Middle frontal gyrus (tissue), 1 donor: ENCODE data around the gene CLIC4.
"Not testable (repeated sequence)": the region's sequence is repeated elsewhere in the genome, so short reads cannot be mapped to it uniquely, and the experiment has no call there.

ENCODE experiments used
- DNase-seq: peaks from one replicate; pipeline ENCODE4 v3.0.0-alpha.2; 2015; ENCODE audit warnings: low spot score; ENCODE audit errors: extremely low spot score

CLIC4 gene

DNA sequence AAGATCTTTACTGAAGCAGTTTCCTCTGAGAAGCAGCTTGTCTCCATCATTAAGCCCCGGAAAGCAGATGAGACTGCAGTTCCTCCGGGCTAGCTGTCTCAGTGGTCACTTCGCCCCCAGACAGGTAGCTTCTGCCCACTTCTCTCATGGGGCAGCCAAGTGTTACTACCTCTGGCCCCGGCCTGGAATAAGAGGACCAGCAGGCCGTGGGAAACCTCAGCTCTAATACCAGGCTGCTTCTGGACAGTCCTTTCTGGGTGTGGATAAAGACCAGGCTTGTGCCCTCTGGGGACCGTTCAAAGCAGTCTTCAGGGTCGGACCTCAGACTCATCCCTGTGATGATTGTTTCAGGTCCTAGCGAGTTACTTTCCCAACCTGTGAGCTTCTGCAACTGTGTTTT, 130.0 kb downstream of the CLIC4 start:
- DNase-seq, result no peak

DNA sequence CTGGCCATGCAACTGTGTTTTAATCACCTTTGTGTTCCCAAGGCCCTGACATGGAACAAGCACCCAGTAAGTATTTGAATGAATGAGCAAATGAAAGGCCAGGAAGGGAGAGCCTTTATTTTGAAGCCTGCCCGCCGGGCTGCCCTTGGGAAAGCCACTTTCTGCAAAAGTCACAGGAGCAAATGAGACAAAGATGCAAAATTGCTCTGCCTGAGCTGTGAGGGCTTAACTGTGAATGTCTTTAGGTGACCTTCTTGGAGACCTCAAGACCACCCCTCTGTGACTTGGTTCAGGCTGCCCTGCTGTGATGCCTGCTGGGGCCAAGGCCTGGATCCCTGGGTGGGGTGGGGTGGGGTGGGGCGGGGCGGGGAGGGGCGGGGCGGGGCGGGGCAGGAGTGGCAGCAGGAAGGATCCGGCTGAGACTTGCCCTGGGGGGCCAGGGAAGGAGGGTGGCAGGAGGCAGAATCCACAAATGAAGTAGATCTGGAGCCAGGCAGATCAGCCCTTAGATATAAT, 130.8 kb downstream of the CLIC4 start:
- DNase-seq, result no peak

DNA sequence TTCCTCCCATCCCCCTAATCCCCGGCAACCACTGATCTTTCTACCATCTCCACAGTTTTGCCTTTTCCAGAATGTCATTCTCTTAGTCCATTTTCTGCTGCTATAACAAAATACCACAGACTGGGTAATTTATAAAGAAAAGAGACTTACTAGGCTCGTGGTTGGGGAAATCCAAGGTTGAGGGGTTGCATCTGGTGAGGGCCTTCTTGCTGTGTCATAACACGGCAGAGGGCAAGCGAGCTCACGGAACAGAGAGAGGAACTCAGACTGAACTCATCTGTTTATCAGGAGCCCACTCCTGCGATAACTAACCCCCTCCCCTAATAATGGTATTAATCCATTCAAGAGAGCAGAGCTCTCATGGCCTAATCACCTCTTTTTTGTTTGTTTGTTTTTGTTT, 132.8 kb downstream of the CLIC4 start:
- no peak for DNase-seq

DNA sequence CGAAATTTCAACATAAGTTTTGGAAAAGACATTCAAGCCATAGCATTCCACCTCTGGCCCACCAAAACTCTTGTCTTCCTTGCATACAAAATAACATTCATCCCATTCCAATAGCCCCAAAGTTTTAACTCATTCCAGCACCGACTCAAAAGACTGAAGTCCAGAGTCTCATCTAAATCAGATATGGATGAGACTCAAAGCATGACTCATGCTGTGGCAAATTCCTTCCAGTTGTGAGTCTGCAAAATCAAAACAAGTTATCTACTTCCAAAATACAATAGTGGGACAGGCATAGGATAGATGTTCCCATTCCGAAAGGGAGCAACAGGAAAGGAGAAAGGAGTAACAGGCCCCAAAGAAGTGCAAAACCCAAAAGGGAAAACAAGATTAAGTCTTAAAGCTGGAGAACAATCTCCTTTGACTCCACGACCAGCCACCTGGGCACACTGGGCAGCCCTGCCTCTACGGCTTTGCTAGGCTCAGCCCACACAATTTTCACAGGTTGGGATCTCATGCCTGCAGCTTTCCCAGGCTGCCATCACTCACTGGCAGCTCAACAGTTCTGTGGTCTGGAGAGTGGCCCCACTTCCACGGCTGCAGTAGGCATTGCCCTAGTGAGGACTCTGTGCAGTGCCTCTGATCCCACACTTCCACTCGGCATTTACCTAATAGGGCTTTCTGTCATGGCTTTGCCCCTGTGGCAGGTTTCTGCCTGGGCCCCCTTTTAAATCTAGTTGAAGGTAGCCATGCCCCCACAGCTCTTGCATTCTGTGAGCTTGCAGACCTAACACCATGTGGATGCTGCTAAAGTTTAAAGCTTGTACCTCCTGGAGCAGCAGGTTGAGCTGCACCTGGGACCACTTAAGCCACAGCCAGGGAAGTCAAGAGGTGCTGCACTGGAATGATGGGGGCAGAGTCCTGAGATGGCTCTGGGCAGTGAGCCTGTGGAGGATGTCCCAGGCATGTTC, 133.8 kb downstream of the CLIC4 start:
- no peak for DNase-seq

DNA sequence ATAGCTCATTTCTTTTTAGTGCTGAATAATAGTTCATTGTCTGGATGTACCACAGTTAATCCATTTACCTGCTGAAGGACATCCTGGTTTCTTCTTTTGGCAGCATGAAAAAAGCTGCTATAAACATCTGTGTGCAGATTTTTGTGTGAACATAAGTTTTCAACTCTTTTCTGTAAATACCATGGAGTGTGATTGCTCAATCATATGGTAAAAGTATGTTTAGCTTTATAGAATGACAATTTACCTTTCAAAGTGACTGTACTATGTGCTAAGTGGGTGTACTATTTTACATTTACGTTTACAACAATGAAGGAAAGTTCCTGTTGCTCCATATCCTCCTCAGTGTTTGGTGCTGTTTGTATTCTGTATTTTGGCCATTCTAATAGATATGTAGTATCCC, 135.8 kb downstream of the CLIC4 start:
- DNase-seq, result no peak

DNA sequence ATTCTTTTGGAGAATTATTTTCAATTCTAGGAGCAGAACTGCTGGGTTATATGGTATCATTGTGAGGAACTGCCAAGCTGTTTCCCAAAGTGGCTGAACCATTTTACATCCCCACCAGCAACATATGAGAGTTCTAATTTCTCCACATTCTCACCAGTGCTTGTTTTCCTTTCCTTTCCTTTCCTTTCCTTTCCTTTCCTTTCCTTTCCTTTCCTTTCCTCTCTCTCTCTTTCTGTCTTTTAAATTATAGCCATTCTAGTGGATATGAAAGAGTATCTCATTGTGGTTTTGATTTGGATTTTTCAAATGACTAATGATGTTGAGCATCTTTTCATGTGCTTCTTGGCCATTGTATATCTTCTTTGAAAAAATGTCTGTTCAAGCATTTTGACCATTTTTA, 139.5 kb downstream of the CLIC4 start:
- DNase-seq, result no peak

DNA sequence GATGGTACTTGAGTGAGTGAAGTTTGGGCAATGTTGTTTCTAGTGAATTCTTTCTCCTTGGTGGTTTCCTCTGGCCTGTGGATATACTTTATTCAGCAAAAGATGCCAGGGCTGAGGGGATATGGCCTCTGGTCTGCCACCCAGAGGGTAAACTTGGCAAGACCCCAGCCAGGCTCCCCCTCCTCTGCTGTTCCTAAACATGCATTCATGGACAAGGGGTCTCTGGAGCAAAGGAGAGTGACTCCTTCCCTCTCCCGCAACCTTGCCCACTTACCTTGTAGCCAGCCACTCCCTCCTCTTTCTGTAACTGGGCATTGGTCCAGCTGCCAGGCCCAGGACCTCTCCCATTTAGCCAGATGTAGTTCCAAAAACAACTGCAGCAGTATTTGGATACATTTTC, 141.0 kb downstream of the CLIC4 start:
- DNase-seq, result no peak

DNA sequence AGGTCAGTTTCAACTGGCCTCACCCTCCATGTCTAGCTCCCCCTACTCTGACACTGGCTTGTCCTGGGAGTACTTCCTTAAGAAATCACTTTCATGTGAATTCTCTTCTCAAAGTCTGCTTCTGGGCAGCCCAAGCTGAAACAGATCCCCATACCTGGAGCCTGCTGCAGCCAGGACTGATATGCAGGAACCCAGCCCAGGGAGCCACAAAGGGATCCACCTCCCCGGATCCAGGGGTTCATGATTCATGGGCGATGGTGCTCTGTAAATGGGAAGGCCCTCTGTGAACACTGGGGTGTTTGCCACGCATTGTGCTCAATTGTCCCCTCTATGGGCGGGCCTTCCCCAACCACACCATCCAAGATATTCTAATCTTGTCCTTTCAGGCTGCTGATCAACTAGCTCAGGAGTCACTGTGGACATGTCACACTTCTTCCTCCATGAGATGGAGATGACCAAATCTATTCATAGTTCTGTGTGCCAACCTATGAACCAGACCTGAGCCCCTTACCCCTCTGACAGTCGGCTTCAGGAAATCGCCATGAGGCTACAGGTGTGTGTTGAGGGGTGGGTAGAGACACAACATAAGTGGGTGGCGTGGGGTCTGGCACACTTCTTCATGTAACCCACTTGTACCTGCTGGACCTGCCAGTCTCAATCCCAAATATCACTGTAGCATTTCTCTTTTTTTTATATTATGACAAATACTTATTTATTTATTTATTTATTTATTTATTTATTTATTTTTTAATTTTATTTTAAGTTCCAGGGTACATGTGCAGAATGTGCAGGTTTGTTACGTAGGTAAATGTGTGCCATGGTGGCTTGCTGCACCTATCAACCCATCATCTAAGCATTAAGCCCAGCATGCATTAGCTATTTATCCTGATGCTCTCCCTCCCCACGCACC, 143.1 kb downstream of the CLIC4 start:
- no peak for DNase-seq

DNA sequence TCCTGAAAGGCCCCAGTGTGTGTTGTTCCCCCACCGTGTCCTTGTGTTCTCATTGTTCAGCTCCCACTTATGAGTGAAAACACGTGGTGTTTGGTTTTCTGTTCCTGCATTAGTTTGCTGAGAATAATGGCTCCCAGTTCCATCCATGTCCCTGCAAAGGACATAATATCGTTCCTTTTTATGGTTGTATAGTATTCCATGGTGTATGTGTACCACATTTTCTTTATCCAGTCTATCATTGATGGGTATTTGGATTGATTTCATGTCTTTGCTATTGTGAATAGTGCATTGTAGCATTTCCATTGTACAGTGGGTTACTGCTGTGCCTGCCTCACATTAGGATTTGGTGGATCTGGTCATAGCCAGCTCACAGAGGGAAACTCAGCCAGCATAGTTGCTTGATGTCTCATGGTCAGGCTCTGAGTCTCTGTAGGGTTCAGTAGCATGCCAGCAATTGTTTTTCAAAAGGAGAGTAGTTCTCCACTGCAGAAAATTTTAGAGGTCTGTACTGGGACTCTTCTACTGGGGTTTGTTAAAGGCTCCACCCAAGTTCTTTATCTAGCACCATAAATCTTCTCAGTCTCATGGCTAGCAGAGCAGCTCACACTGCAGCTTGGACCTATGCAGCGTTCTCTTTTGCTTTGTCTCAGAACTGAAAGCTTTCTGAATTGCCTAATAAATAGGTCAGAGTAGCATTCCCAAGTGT, 143.9 kb downstream of the CLIC4 start:
- DNase-seq, result no peak

DNA sequence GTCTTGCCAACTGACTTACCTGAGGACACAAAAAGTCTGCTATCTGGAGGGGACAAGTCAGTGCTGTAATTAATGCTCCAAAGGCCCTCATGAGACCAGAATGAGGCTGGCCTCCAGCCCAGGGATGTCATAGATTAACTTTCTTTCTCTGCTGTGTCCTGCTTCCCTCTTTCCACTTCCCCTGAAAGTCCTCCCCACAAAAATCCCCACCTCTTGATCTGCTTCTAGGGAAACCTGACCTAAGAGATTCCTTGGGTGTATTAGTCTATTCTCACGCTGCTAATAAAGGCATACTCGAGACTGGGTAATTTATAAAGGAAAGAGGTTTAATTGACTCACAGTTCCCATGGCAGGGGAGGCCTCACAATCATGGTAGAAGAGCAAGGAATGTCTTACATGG, 145.6 kb downstream of the CLIC4 start:
- no peak for DNase-seq

DNA sequence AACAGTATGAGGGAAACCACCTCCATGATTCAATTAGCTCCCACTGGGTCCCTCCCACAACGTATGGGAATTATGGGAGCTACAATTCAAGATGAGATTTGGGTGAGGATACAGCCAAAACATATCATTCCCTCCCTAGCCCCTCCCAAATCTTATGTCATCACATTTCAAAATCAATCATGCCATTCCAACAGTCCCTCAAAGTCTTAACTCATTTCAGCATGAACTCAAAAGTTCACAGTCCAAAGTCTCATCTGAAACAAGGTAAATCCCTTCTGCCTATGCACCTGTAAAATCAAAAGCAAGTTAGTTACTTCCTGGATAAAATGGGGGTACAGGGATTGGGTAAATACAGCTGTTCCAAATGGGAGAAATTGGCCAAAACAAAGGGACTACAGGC, 146.1 kb downstream of the CLIC4 start:
- DNase-seq, result not testable (repeated sequence)

DNA sequence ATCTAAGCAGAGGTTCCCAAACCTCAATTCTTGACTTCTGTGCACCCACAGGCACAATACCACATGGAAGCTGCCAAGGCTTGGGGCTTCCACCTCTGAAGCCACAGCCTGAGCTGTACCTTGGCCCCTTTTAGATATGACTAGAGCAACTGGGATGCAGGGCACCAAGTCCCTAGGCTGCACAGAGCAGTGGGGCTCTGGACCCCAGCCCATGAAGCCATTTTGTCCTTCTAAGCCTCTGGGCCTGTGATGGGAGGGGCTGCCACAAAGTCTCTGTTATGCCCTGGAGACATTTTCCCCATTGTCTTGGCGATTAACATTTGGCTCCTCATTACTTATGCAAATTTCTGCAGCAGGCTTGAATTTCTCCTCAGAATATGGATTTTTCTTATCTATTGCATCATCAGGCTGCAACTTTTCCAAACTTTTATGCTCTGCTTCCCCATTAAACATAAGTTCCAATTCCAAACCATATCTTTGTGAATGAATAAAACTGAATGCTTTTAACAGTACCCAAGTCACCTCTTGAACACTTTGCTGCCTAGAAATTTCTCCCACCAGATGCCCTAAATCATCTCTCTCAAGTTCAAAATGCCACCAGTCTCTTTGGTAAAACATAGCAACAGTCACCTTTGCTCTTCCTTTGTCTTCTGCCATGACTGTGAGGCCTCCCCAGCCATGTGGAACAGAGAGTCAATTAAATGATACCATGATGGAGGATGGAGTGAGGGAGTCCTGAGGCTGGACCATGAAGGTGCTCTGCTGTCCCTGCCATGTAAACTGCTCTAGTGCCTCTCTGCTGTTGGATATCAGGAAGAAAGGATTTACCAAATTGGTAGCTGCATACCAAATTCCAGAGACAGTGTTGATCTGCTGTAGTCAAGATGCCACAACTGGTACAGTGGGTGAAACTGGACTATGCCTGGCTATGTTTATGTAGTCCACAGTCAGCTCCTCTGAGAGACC, 147.2 kb downstream of the CLIC4 start:
- no peak for DNase-seq

DNA sequence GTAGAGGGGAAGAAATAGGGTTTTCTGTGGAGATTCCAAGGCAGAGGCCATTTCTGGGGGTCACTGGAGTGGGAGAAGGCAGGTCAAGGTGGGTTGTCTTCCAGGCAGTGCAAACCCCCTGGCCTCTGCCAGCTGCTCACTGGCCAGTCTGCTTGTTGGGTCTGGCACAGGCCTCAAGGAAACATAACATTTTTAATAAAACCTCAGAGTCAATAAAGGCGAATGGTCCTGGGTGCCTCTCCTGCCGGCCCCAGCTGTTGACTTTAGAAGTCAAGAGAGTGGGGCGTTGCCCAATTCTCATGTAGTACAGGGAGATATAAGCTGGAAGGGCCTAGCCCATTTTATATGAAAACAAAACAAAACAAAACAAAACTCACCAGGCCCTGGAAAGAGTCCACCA, 148.2 kb downstream of the CLIC4 start:
- DNase-seq, result no peak
